T-helper 1 cell treated with Interleukin-12 subunit alpha and Interleukin-12 subunit beta and Interleukin-4 antibody, amounts not matched to agents 30 ng/mL and 1 ng/mL, for 36 hours (primary cell): ENCODE measurements around the gene UMPS. TPM values are rescaled to one million over a fixed set of nuclear protein-coding genes. Genes with fewer than 3 reads are reported as not detected.
"Not testable (repeated sequence)": the region's sequence is repeated elsewhere in the genome, so short reads cannot be mapped to it uniquely, and the experiment has no call there.

Experiments used
- intact Hi-C: fragments of 100-400 bp; cut with micrococcal nuclease; formaldehyde crosslinking; loops from one replicate; pipeline ENCODE4 v1.15.1; 2024
- total RNA-seq: library from RNA; stranded (reverse); gene quantifications from 2 replicates; pipeline ENCODE4 v1.2.3, GENCODE V29; 2022

Gene UMPS
- total RNA-seq, 1 donor from 2014 or later, result 33.6 TPM

GRCh38 chr3:124705552-124705951, 24.7 kb upstream of the UMPS start:
- intact Hi-C loops, result no loop called here

- intact Hi-C loops, result not testable (repeated sequence)
Measured at GRCh38 chr3:124707223-124707622, 23.0 kb upstream of the UMPS start.

DNA sequence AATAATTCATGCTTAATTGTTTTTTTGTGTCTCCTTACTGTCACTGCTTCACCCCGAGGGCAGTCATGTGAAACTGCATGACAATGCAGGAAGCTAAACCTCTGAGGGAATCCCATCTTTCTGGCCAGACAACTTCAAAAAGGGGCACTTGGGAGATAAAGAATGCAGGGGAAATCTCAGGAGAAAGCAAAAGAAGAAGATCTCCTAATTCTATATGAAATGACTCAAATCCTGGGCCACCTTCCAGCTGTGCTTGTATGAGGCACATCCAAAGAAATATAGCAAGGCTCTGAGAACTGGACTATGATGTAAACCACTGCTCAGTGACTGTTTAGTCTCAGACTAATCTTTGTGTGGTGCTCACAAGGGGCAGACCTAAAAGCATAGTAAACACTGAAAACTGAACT, 22.6 kb upstream of the UMPS start:
- intact Hi-C loops, result no loop called here

DNA sequence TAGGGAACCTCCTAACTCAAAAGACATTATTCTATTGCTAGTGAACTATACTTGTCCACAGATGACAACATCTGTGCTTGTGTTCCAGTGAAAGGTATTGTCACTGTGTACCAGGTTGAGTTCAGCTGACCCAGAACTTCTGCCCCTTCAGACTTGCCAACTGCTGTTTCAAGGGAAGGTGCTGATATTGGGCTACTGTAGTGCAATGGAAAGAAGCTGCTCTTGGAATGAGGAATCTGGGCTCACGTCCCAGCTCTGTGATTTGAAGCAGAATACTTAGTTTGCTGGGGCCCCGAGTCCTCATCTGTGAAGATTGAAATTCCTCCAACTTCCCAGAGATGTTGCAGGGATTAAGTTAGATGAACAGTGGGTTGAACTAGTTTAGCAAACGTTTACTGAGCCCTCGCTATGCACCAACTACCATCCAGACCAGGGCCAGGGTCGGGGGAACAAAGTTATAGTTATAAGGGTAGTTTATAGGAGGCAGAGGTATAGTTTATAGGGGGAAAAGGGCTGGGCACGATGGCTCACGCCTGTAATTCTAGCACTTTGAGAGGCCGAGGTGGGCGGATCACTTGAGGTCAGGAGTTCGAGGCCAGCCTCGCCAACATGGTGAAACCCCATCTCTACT, 15.9 kb upstream of the UMPS start:
- intact Hi-C loops, result no loop called here

DNA sequence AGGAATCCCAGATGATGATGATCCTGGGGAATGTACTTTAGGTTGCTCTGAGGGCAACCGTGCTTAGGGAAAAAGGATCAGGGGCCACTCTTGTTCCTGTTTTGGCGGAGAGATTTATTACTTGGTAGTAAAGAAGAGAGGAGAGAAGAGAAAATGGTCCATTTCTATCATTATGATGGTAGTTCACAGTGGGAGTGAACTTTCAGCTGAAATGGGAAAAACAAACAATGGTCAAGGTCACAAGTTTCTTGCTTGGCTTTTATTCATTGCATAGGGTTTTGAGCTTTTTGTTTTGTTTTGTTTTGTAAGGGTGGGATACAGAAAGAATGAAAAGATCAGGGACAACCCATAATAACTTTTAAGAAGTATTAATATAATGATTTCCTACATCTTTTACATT, 7.7 kb upstream of the UMPS start:
- intact Hi-C loops, result no loop called here

DNA sequence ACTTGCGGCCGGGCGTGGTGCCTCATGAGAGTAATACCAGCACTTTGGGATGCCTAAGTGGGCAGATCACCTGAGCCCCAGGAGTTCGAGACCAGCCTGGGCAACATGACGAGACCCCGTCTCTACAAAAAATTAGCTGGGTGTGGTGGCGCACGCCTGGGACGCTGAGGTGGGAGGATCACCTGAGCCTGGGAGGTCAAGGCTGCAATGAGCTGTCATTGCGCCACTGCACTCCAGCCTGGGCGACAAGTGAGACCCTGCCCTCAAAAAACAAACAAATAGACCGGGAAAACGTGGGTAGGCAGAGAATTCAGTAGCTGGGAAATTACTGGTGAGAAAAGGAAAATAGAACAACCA, 667 bp downstream of the UMPS start:
- intact Hi-C loops, result loop anchor here (1.0 to 10.0 kb wide), 12 partner anchors 30 to 1746 kb away; partner anchors contain the start of genes CCDC14, HACD2, OSBPL11 and SNX4

DNA sequence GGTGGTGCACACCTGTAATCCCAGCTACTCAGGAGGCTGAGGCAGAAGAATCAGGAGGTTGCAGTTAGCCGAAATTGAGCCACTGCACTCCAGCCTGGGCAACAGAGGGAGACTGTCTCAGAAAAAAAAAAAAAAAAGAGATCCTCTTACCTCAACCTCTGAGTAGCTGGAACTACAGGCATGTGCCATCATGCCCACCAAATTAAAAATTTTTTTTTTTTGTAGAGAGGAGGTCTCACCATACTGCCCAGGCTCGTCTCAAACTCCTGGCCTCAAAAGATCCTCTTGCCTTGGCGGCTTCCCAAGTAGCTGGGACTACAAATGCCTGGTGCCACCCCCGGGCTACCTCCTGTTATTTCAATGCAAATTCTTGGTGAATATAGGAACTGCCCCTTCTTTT, 1.5 kb downstream of the UMPS start:
- intact Hi-C loops, result loop anchor here (2.0 to 10.0 kb wide), 6 partner anchors 411 to 1746 kb away; partner anchors contain the start of genes CCDC14, SNX4, ZNF148 and ZXDC

- intact Hi-C loops, result no loop called here
Measured at GRCh38 chr3:124741027-124741426, 10.8 kb downstream of the UMPS start.

DNA sequence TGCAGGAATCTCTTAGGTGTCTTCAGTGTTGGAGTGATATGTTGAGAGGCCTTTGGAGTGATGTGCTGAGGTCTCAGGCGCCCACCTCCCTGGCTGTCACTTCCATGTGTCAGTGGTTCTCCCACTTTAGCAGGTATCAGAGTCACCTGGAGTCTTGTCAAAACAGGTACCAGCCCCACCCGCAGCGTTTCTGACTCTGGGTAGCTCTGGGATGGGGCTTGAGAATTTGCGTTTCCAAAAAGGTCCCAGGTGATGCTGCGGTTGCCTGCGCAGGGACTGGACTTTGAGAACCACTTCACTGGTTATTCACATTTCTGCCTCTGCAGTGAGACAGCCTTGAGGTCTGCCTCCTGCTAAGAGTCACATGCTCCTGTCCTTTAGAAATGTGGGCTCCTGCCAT, 15.5 kb downstream of the UMPS start:
- intact Hi-C loops, result no loop called here

DNA sequence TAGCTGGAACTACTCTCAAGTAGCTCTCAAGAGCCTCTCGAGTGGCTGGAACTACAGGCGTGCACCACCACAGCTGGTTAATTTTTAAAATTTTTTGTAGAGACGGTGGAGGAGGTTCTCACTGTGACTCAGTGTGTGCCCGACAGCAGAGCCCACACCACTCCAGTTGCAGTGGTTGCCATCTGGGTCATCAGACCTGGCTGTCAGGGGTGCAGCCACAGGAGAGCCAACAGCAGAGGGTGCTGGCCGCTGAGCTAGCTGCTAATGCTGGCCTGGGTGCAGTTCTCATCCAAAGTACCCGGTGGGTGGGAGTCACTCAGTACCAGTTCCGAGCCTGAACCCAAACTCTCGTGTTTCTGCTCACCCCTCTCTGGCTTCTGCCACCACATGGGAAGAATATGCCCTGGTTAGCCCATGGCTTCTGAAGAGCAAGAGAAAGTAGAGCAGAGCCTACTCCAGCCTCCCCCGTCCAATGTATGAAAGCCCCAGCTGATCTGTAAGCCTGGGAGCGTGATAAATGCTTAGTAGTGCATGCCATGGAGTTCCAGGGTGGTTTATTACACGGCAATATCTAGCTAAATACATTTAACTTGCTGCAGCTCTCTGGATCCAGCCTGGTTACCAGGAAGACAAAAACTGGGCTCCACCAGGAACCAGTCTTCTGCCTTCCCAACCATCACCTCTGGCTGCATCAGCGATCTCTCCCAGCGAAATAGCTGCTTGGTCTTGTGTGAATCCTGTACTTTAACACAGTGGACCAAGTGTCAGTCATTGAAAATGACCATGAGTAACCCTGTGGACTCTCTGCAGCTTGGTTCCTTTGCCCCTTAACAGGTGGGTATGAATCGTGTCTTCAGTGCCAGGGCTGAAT, 17.1 kb downstream of the UMPS start:
- intact Hi-C loops, result no loop called here

DNA sequence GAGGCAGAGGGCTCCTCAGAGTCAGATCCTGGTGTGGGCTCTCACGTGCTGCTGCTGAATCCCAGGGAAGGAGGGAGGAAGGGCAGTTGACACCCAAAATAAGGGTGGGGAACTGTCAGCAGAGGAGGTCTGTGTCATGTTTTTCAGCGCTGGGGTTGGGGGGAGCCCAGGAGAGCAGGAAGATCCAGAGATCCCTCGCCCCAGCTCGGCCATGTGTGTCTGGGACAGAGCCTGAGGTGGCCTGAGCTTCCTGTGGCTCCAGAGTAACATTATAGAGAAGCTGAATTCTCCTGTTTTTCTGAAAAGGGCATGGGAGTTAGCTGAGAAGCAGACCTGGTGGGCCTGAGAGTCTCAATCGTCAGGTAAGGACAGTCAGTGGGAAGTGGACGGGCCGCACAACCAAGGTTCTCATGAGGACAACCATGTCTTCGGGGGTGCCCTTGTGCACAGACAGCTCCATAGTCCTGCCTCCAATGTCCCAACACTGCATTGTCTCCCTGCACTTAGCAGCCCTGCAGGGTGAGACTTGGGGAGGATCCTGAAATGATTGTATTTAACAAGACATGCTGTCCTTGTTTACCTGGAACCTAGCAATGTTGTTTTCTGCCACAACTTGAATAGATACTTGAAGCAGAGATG, 18.4 kb downstream of the UMPS start:
- intact Hi-C loops, result no loop called here

GRCh38 chr3:124749877-124750276, 19.6 kb downstream of the UMPS start:
- intact Hi-C loops, result not testable (repeated sequence)

DNA sequence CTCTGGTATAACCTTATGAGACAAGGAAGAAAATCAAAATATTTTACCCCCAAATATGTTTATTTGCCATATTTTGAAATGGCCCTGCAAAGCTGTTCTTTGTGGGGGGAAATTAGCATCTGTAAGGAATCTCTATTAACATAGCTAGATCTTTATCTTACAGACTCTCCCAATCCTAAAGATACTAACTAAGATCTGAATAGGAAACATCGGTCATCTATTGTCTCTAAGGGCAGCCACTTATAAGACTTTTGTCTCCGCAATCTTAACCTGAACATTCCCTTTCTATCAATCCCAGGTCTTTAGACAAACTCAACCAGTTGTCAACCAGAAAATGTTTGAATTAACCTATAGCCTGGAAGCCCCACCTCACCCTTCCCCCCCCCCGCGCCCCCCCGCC, 21.2 kb downstream of the UMPS start:
- intact Hi-C loops, result no loop called here

GRCh38 chr3:124752051-124752450, 21.8 kb downstream of the UMPS start:
- intact Hi-C loops, result no loop called here

DNA sequence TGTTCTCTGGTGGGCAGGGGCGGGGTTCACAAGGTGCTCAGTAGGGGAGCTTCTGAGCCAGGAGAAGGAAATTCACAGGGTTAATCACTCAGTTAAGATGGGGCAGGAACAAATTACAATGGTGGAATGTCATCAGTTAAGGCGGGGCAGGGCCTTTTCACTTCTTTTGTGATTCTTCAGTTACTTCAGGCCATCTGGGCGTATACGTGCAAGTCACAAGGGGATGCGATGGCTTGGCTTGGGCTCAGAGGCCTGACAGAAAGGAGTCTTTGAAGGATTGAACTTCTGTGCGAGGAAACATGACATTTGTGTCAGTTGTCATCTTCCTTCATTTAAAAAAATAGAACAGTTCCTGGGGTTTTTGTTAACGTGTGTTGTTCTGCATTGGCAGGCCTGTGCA, 27.7 kb downstream of the UMPS start:
- intact Hi-C loops, result not testable (repeated sequence)

GRCh38 chr3:124758851-124759635, 28.8 kb downstream of the UMPS start:
- intact Hi-C loops, result no loop called here

GRCh38 chr3:124759666-124760401, 29.6 kb downstream of the UMPS start:
- intact Hi-C loops, result loop anchor here (2.0 to 5.0 kb wide), 2 partner anchors 442 to 677 kb away; no protein-coding TSS in a partner anchor

DNA sequence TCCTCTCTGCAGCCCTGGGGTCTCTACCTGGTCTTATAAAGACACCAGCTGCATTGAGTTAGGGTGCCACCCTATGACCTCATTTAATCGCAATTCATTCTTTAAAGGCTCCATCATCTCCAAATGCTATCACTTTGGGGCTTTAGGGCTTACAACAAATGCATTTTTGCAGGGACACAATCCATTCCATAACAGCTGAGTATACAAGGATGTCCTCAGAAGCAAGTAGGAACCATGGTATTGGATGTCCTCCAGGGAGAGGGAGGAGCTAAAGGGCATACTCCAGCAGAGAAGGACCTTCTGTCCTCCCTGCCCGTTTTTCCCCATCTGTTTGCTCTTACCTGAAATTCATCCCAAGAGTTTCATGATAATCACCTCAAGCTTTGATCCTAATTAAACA, 30.3 kb downstream of the UMPS start:
- intact Hi-C loops, result loop anchor here (2.0 to 5.0 kb wide), 2 partner anchors 442 to 676 kb away; no protein-coding TSS in a partner anchor

GRCh38 chr3:124761250-124761796, 31.1 kb downstream of the UMPS start:
- intact Hi-C loops, result loop anchor here (1.0 to 5.0 kb wide), 5 partner anchors 31 to 824 kb away; partner anchors contain the start of gene UMPS
